HepG2 (cell line): ENCODE results near the gene PRKCE. TPM values are rescaled to one million over a fixed set of nuclear protein-coding genes. Genes with fewer than 3 reads are reported as not detected.

Experiments
- ATAC-seq: fragments of 200-7000 bp; cut with Tn5 transposase; 3 replicates; pipeline ENCODE4 v1.9.1; 2020; ENCODE audit warnings: mild to moderate bottlenecking, moderate library complexity
- BruUV-seq: library from RNA; stranded (reverse); fragments of 400-500 nt; replicated peaks from 2 replicates; lab custom pipeline; 2021; lab: Mats Ljungman, UMichigan
- CTCF ChIA-PET: fragments of 300-600 bp; formaldehyde crosslinking; extraction: SDS; loops from one replicate; lab custom pipeline; 2021; ENCODE audit warnings: low total read pairs, inconsistent platforms, low intra/inter-chr PET ratio; lab: Yijun Ruan, JAX
- POLR2A ChIA-PET: fragments of 350-600 bp; sonication (Branson Sonifier 250); formaldehyde crosslinking; loops from one replicate; lab custom pipeline; 2020; ENCODE audit warnings: antibody characterized with exemption, inconsistent platforms; lab: Yijun Ruan, JAX
- DNase-seq: peaks from one replicate; pipeline ENCODE4 v3.0.0-alpha.2; 2015; ENCODE audit warnings: low spot score
- FAIRE-seq: peaks from 3 replicates; lab custom pipeline; 2011; peaks lifted over from hg19 to GRCh38; lab: Jason Lieb, UNC
- H2AFZ ChIP-seq: one replicate; pipeline ENCODE4 v1.6.1; 2011; ENCODE audit warnings: low read length, inconsistent platforms
- H3K27ac ChIP-seq: fragments of 300-600 bp; 3 replicates; pipeline ENCODE4 v1.8.0; 2011; ENCODE audit warnings: mixed run types, mild to moderate bottlenecking, mixed read lengths, low read length, inconsistent platforms; ENCODE audit not compliant: insufficient read depth; ENCODE audit errors: extremely low read length
- H3K27me3 ChIP-seq, 2 experiments: fragments of 200-600 bp in 1 of 2; 2 replicates in 1 of 2; 3 replicates in 1 of 2; pipeline versions ENCODE4 v1.6.0 to v1.8.0; 2011; ENCODE audit warnings: low read length in 2 of 2, mild to moderate bottlenecking in 2 of 2, moderate library complexity in 2 of 2, inconsistent platforms in 1 of 2; ENCODE audit not compliant: insufficient read depth in 2 of 2, control insufficient read depth in 1 of 2
- H3K36me3 ChIP-seq, 2 experiments: fragments of 200-600 bp in 1 of 2; replicated peaks in 1 of 2; 2 replicates in 1 of 2; 3 replicates in 1 of 2; pipeline versions ENCODE4 v1.5.1 to v1.8.0; 2011; ENCODE audit warnings: low read length in 2 of 2, inconsistent platforms in 1 of 2; ENCODE audit not compliant: insufficient read depth in 2 of 2, control insufficient read depth in 1 of 2
- H3K4me1 ChIP-seq: 2 replicates; pipeline ENCODE4 v1.5.1; 2012; ENCODE audit warnings: low read length, inconsistent platforms; ENCODE audit not compliant: insufficient read depth
- H3K4me2 ChIP-seq: 2 replicates; pipeline ENCODE4 v1.6.0; 2011; ENCODE audit warnings: low read depth, low read length, inconsistent platforms
- H3K4me3 ChIP-seq, 3 experiments: fragments of 200-600 bp in 1 of 3; sonication (generic), shearing (Covaris generic) in 1 of 3; replicated peaks in 1 of 3; 2 replicates each; pipeline ENCODE4 v1.5.1; 2011 to 2016; ENCODE audit warnings: low read length in 3 of 3, inconsistent platforms in 2 of 3, low read depth in 2 of 3, mild to moderate bottlenecking in 2 of 3, control low read depth in 1 of 3, mixed read lengths in 1 of 3; ENCODE audit not compliant: insufficient read depth in 1 of 3
- H3K79me2 ChIP-seq: one replicate; pipeline ENCODE4 v1.6.1; 2011; ENCODE audit warnings: low read length, inconsistent platforms; ENCODE audit not compliant: insufficient read depth
- H3K9ac ChIP-seq: 2 replicates; pipeline ENCODE4 v1.6.0; 2011; ENCODE audit warnings: mild to moderate bottlenecking, low read depth, low read length, inconsistent platforms; ENCODE audit not compliant: insufficient read depth
- H3K9me3 ChIP-seq: 2 replicates; pipeline ENCODE4 v1.5.1; 2012; ENCODE audit warnings: mild to moderate bottlenecking, low read length
- H4K20me1 ChIP-seq: 2 replicates; pipeline ENCODE4 v1.6.0; 2011; ENCODE audit warnings: inconsistent platforms, mild to moderate bottlenecking, low read length, moderate library complexity; ENCODE audit not compliant: insufficient read depth
- ARID5B ChIP-seq: IDR thresholded peaks from 2 replicates; pipeline ENCODE4 v1.4.0; 2020; ENCODE audit warnings: mild to moderate bottlenecking, missing genetic modification reagents
- CENPBD1 ChIP-seq: sonication (generic); formaldehyde crosslinking; IDR thresholded peaks from 2 replicates; pipeline ENCODE4 v1.8.0; 2022; ENCODE audit warnings: missing genetic modification reagents, low read depth, mild to moderate bottlenecking, borderline replicate concordance
- GATAD2A ChIP-seq: IDR thresholded peaks from 2 replicates; pipeline ENCODE4 v1.6.1; 2016
- KDM4B ChIP-seq: sonication (generic); formaldehyde crosslinking; IDR thresholded peaks from 2 replicates; pipeline ENCODE4 v1.4.0; 2020; ENCODE audit warnings: missing genetic modification reagents
- KDM5A ChIP-seq: fragments of 200-600 bp; sonication (generic); IDR thresholded peaks from 2 replicates; pipeline ENCODE4 v1.7.0; 2018; ENCODE audit warnings: antibody characterized with exemption, mild to moderate bottlenecking, low read length, borderline replicate concordance
- MEF2D ChIP-seq: sonication (generic); formaldehyde crosslinking; IDR thresholded peaks from 2 replicates; pipeline ENCODE4 v1.5.1; 2020; ENCODE audit warnings: mild to moderate bottlenecking, missing genetic modification reagents
- PRDM15 ChIP-seq: sonication (generic); formaldehyde crosslinking; IDR thresholded peaks from 2 replicates; pipeline ENCODE4 v1.4.0; 2020; ENCODE audit warnings: missing genetic modification reagents
- RBM22 ChIP-seq: fragments of 200-400 bp; formaldehyde crosslinking; optimal IDR thresholded peaks from 2 replicates; pipeline ENCODE3; 2017; ENCODE audit warnings: mild to moderate bottlenecking, low read length, moderate library complexity
- RBM39 ChIP-seq: fragments of 200-400 bp; formaldehyde crosslinking; IDR thresholded peaks from one replicate; pipeline ENCODE4 v1.6.1; 2018; ENCODE audit warnings: antibody characterized with exemption, mild to moderate bottlenecking, low read depth, low read length; ENCODE audit not compliant: poor library complexity, severe bottlenecking
- TFAP4 ChIP-seq: sonication (generic); IDR thresholded peaks from 2 replicates; pipeline ENCODE4 v1.6.1; 2016; ENCODE audit warnings: low read depth, borderline replicate concordance
- ZEB1 ChIP-seq: IDR thresholded peaks from 2 replicates; pipeline ENCODE4 v1.6.1; 2012; ENCODE audit warnings: mild to moderate bottlenecking, low read depth, inconsistent platforms; ENCODE audit not compliant: insufficient replicate concordance
- ZNF703 ChIP-seq: sonication (generic); formaldehyde crosslinking; IDR thresholded peaks from 2 replicates; pipeline ENCODE4 v1.5.1; 2020; ENCODE audit warnings: missing genetic modification reagents, mild to moderate bottlenecking, moderate library complexity, borderline replicate concordance
- ZNF766 ChIP-seq: sonication (generic); formaldehyde crosslinking; IDR thresholded peaks from 2 replicates; pipeline ENCODE4 v1.5.0; 2020; ENCODE audit warnings: missing genetic modification reagents, borderline replicate concordance
- WGBS: methylation state at CpG from one replicate; pipeline ENCODE4 v1.1.6; 2017; ENCODE audit warnings: low lambda C conversion rate; 5-methylcytosine and 5-hydroxymethylcytosine counted together
- in situ Hi-C: cut with HindIII; loops from 2 replicates; pipeline ENCODE4 v1.10.0; 2017; ENCODE audit warnings: low pct_unique_long_range_greater_than_20kb; ENCODE audit not compliant: extremely low pct_ligation_motif_present
- intact Hi-C: fragments of 100-400 bp; cut with micrococcal nuclease; formaldehyde crosslinking; loops from one replicate; pipeline ENCODE4 v1.10.0; 2022; ENCODE audit not compliant: unreplicated experiment
- polyA plus RNA-seq, 8 experiments: library from polyadenylated mRNA; depleted of rRNA in 3 of 8; stranded (reverse) in 7 of 8; unstranded in 1 of 8; fragments of >200 nt; fragmentation: Illumina TruSeq in 4 of 8; extraction: Trizol in 4 of 8; gene quantifications; 2 replicates each; pipeline versions ENCODE4 v1.2.1 to v1.2.3, GENCODE V29; 2011 to 2016; ENCODE audit warnings: low read depth in 4 of 8, missing spikeins in 1 of 8, mixed read lengths in 1 of 8; ENCODE audit not compliant: insufficient read depth in 1 of 8
- total RNA-seq, 5 experiments: library from RNA; depleted of rRNA; stranded (reverse); fragments of >200 nt; fragmentation: Illumina TruSeq; extraction: Trizol; gene quantifications; 2 replicates each; pipeline ENCODE4 v1.2.3, GENCODE V29; 2016; ENCODE audit warnings: low read depth in 1 of 5

PRKCE gene
- total and polyA plus RNA-seq, 2 of the 13 experiments (the other 11 are each of a cell fraction or from before 2014, with no cell fraction given) = 1.0 to 3.9 TPM

DNA sequence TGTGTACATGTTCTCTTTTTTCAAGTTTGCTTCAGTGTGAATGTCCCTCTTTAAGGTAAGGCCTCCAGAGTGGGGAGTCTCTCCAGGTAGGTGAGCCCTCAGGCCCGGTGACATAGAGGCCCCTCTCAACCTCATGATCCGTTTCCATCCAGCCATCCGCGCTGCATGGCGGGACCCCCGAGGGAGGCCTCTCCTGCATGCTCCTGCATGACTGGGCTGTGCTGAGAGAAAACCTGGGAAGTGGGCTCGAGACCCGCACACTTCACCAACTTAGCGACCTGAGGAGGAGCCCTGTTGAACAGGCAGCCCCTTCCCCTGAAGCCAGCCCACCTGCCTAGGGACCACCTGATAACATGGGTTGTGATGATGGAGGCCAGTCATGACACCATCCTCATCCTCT, 514.4 kb downstream of the PRKCE start (continued):
- no peak for TF ChIP-seq ZNF766 (CRISPR knock-in tag)

GRCh38 chr2:46167406-46167805, 515.9 kb downstream of the PRKCE start:
- ATAC-seq (no peak), FAIRE-seq (no peak), DNase-seq (no peak)
- Histone ChIP-seq H3K79me2 (no peaks in the 10 kb centered on the region), H3K4me3 (no peak overlapping the region), H3K27me3 (peaks cover 4 to 9% of the 10 kb centered on the region in 2 experiments; a peak in 2 of 5 replicates), H3K4me2 (no peak overlapping the region), H2AFZ (no peak overlapping the region), H3K9ac (no peak overlapping the region), H3K9me3 (no peaks in the 10 kb centered on the region), H4K20me1 (no peaks in the 10 kb centered on the region; the same call in 1 of the 2 replicates), H3K27ac (no peak overlapping the region), H3K36me3 (no peaks in the 10 kb centered on the region), H3K4me1 (no peaks in the 10 kb centered on the region)
- CTCF ChIA-PET = no interaction called here
- in situ Hi-C loops (no loop called here), intact Hi-C loops (no loop called here)
- POLR2A ChIA-PET = no interaction called here
- 76% methylated on average over 9 of the region's 9 CpGs for WGBS
- BruUV-seq = no TSS peak
- no peak for TF ChIP-seq KDM5A
- TF ChIP-seq RBM39 = no peak
- no peak for TF ChIP-seq TFAP4
- no peak for TF ChIP-seq ZEB1
- TF ChIP-seq MEF2D (CRISPR knock-in tag) = no peak
- TF ChIP-seq PRDM15 (CRISPR knock-in tag) = no peak
- no peak for TF ChIP-seq ARID5B
- no peak for TF ChIP-seq CENPBD1 (CRISPR knock-in tag)
- no peak for TF ChIP-seq GATAD2A (CRISPR knock-in tag)
- no peak for TF ChIP-seq ZNF703 (CRISPR knock-in tag)
- no peak for TF ChIP-seq RBM22
- TF ChIP-seq KDM4B (CRISPR knock-in tag) = no peak
